CD4-positive, alpha-beta T cell treated with Interleukin-4 for 1 hour (primary cell): ENCODE data around the gene CEMIP.

Experiments used
- DNase-seq, 2 donors: peaks; one replicate each; pipeline ENCODE4 v3.0.0-alpha.2; 2020 to 2022

Gene CEMIP

DNA sequence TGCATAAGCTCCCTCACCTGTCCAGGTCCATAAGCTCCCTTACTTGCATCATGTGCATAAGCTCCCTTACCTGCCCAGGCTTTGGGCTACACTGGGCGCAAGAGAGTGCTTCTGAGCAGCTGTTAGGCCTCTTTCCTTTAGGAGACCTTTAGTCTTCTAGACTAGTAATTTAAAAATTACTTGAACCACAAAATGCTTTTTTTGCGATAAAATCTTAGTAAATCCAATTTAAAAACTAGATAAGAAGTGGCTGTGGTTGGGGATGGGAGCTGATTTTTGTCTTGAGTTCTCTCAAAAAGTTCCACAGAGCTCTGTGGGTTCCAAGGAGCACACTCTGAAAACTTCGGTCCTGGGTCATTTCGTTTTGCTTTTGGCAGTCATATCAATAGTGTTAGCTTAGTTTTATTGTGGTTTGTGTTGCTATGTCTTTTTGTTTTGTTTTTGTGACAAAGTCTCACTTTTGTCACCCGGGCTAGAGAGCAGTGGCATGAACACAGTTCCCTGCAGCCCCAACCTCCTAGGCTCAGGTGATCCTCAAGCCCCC is 6.7 kb downstream of the CEMIP start:
- no peak for DNase-seq

- no peak for DNase-seq
These were observed 8.1 kb downstream of the CEMIP start for GRCh38 chr15:80787316-80787715.

DNA sequence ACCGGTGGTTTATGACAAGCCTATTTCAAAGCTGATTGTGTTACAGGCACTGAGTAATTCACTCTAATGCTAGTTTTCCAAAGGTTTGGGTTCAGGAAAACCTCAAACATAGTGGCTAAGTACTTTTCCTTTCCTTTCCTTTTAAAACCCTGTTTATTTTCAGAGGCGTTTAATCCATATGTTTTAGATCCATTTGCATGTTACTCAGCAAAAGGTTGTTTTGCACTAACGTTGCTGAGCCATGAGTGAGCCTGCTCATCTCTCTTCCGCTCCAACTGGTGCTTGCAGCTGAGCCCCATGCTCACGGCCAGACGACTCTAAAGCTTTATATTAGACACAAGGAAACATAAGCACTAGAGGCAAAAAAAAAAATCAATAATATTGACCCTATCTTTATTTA is 9.4 kb downstream of the CEMIP start:
- no peak for DNase-seq

DNA sequence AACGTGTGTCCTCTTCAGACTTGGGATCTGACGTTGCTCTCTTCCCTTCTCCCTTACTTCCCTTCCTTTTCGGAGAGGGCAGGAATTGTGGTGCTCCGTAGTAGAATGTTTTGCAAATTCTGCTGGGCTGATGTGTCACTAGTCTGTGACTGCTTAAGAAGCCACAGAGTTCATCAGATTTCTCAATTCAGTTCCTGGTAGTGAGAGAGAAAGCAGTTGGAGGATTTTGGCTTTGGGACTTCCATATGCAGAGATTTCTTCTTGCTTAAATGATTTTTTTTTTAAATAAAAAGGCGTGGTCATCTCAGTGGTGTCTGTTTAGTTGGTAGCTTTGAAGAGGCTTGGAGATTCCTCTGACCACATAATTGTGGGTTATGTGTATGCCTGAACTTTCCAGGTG is 10.1 kb downstream of the CEMIP start:
- no peak for DNase-seq

DNA sequence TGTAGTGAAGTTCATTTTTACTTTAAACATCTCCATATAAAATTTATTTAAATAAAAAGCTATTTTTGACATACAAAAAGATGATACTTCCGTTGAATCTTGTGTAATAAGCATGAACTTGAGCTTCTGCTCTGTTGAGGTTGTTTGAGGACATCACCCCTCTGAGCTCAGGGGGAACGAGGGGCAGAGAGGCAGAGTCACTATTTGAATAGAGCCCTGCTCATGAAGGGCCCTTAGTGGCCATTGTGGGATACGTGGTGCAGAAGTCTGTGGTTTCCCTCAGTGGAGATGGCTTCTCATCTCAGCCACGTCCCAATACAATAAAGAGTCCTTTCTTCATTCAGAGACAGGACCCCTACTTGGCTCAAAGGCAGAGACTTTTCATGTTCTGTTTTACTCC is 10.6 kb downstream of the CEMIP start:
- DNase-seq: no peak

DNA sequence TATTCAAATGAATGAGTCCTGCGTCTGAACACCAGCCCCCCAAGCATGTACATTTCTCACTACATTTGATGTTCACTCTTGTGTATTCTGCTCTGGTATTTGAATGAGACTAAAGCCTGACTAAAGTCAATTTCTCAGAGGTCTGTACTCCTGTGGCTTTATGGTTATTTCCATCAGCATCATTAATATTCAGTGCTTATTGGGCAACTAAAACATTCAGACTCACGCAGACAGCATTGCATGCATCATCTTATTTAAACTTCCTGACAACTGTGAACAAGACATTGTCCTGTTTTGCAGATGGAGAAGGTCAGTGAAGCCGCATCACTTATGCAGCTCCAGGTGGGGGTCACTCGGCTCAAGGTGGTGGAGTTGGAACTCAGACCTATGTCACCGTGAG is 11.1 kb downstream of the CEMIP start:
- DNase-seq: no peak

GRCh38 chr15:80791004-80791403 is 11.8 kb downstream of the CEMIP start:
- DNase-seq: no peak

DNA sequence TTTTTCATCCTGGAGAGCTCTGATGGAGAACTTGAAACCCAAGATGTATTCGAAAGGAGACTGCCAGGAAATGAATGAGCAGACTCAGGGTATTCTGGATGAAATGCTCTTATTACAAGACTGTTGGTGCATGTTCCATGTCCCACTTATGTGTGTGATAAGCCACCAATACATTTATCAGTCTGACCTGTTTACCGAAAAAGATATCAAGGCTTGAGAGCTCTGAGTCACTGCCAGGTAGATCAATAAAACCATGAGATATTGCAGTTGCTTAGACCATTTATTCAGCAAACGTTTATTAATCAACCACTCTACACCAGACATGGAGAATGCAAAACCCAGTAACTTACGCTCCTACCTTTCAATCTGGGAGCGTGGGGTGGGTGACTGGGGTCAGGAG is 17.2 kb downstream of the CEMIP start:
- DNase-seq: no peak

DNA sequence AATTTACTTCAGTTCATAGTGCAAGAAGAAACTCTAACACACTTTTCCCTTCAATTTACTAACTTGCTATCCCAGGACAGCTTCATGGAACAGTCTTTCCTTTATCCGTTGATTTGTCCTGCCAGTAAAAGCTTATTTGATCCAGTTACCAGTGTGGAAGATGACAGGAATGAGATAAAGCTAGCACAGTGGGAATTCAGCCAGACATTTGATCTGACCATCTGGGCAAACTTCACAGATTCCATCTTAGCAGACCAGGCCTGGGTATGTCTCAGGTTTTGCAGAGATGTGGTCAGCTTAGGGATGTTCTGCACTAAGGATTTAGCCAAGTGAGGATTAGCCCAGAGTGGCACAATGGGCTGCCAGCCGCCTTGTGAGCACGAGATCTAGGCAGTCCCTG is 19.7 kb downstream of the CEMIP start:
- DNase-seq: no peak

- no peak for DNase-seq
These were observed 20.9 kb downstream of the CEMIP start for GRCh38 chr15:80800067-80800466.

DNA sequence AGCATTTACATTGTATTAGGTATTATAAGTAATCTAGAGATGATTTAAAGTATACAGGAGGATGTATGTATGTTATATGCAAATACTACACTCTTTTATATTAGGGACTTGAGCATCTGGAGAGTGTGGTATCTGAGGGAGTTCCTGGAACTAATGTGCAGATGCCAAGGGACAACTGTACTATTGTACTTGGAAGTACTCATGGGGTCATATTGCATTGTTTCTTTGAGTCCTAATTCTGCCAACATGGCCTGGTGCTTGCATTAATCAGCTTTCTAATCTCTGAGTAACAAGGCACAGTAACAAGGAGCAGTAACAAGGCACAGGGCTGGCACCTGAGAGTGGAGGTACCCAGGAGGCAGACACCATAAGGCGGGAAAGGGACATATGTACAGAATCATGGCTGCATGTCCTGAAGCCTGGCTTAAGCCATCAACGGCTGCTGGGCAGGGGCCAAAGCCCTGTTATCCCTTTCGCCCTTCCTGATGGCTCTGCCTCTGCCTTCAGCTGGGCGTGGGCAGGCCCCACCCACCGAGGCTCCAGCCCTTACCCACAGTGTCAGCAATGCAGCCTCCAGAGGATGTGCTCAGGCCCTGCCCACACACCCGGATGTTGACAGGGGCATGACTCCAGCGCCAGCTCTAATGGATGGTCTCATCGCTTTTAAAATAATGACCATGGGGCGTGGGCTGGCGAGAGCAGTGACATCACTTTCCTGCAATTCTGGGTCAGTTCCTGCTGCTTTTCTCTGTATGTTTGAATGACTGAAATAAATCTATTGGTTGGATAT is 22.9 kb downstream of the CEMIP start:
- DNase-seq: no peak

DNA sequence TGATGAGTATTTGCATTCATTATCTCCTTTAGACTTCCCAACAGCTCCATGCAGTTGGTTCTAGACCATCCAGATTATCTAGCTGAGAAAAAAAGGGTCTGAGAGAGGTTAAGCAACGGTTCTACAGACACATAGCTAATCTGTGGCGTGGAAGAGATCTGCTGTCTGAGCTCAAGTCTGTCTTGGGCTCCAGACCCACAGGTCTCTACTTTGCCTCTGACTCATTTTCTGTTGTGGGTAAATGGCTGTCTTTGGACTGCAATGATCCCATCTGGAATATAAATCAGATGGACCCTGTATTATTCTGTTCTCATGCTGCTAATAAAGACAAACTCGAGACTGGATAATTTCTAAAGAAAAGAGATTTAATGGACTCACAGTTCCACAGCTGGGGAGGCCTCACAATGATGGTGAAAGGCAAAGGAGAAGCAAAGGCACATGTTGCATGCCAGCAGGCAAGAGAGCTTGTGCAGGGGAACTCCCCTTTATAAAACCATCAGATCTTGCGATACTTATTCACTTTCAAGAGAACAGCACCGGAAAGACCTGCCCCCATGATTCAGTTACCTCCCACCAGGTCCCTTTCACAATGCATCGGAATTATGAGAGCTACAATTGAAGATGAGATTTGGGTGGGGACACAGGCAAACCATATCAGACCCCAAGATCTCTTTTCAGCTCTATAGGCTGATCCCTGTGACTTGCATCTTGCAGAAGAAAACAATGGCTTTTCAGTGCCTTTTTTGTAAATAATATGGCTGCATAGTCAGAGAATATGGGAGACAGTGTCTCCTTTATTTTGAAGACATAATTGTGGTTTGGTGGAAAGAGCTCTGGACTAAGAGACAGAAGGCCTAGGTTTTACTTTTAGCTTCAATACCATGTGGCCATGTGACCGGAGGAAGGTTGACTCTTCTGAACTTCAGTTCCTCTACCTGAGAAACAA is 24.7 kb downstream of the CEMIP start:
- peak in 1 of 2 donors; percentile 16 for DNase-seq

- DNase-seq: no peak
These were observed 25.9 kb downstream of the CEMIP start for GRCh38 chr15:80804970-80805495.

DNA sequence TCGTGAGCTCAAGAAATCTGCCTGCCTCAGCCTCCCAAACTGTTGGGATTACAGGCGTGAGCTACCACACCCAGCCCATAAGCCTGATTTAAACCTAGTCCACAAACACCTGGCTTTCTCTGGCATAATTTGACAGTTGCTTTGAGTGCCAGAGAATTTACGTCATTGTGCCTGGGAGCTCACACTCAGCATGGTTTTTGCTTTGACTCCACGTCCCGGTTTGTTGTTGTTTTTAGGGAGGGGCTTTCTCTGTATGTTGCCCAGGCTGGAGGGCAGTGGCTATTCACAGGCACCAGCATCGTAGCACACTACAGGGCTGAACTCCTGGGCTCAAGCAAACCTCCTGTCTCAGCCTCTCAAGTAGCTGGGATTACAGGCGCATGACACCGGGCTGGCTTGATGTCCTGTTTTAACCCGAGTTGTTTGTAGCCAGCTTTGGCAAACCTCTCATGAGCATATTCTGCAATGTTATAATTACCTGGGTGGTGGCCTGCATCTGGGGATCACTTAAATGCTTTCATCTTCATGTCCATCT is 32.7 kb downstream of the CEMIP start:
- no peak for DNase-seq

DNA sequence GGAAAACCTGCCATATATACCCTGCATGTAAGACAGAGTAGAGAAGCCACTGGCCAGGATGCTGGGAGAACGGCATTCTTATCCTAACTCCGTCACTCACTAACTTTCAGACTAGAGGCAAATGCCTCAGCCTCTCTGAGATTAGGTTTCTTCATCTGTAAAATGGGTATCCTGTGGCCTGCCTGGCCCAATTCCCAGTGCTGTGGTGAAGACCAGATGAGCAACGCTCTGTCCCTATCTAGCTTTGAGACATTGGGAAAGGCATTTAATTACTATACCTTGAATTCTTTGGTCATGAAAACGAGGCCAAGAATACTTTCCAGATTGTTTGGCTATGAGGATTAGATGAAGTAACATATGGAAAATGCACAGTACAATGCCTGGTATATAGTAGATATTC is 35.9 kb downstream of the CEMIP start:
- no peak for DNase-seq

GRCh38 chr15:80816049-80816653 is 37.0 kb downstream of the CEMIP start:
- no peak for DNase-seq

DNA sequence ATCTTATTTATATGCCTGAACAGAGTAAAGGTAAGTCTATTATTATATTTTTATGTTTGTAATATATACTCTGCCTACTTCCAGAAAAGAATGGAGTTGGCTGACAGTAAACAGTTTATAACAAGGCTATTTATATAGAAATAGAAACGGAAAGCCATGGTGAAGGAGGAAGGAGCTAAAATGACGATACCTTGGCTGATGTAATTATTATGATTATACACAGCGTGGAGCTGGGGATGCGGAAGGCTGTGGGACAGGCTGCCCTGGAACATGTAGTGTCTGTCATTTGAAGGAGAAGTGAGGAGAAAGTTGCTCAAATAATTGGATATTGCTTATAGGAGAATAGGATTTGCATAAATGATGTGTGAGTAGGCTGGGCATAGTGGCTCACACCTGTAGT is 37.8 kb downstream of the CEMIP start:
- no peak for DNase-seq

- DNase-seq: no peak
These were observed 38.7 kb downstream of the CEMIP start for GRCh38 chr15:80817901-80818300.

- no peak for DNase-seq
These were observed 39.8 kb downstream of the CEMIP start for GRCh38 chr15:80819001-80819400.

GRCh38 chr15:80820092-80820491 is 40.9 kb downstream of the CEMIP start:
- DNase-seq: no peak

GRCh38 chr15:80822256-80822655 is 43.1 kb downstream of the CEMIP start:
- DNase-seq: no peak

DNA sequence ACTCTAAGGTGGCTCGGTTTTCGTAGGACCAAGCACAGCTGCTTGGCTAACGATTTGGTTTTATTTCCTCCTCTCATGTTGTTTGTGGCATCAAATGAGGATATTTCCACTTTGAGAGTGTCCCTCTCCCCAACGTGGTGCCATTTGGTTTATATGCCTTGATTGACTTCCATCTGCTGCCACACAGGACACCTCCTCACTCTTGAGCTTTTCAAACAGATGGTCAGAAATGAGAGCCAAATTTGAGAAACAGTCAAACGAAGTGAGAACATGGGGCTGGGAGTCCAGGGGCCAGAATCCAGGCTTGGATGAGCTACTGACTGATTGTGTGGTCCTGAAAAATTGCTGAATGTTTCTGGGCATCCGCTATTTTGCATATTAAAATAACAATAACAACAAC is 43.5 kb downstream of the CEMIP start:
- no peak for DNase-seq

GRCh38 chr15:80823120-80823519 is 44.0 kb downstream of the CEMIP start:
- no peak for DNase-seq
